RWPE1 (cell line): Measurements from ENCODE around the gene DEPDC5.

Experiments used
- CTCF ChIA-PET: fragments of 350-600 bp; sonication (Branson Sonifier 250); formaldehyde crosslinking; extraction: SDS; loops from one replicate; lab custom pipeline; 2021; lab: Yijun Ruan, JAX
- POLR2A ChIA-PET: fragments of 400-600 bp; formaldehyde crosslinking; extraction: SDS; loops from one replicate; lab custom pipeline; 2020; ENCODE audit warnings: antibody characterized with exemption; ENCODE audit not compliant: low non-redundant PET; lab: Yijun Ruan, JAX
- DNase-seq: peaks from one replicate; pipeline ENCODE4 v3.0.0; 2012; ENCODE audit warnings: low spot score
- H3K27ac ChIP-seq: fragments of 450-650 bp; 2 replicates; pipeline ENCODE4 v1.5.1; 2017
- CTCF ChIP-seq: fragments of 450-650 bp; conservative IDR thresholded peaks from 2 replicates; pipeline ENCODE4 v1.5.1; 2017; ENCODE audit warnings: low read depth, mild to moderate bottlenecking

Gene DEPDC5

GRCh38 chr22:31743871-31744270 is 9.9 kb upstream of the DEPDC5 start:
- POLR2A ChIA-PET = interaction anchor here (0.6 kb wide), 1 partner anchor 214 kb away, joined by 8 read pairs; no protein-coding TSS in a partner anchor
- DNase-seq = no peak
- no peak for TF ChIP-seq CTCF
- H3K27ac ChIP-seq = no peak overlapping the region
- CTCF ChIA-PET = no interaction called here

- TF ChIP-seq CTCF = no peak
These were observed 6.4 kb upstream of the DEPDC5 start for GRCh38 chr22:31747441-31747840.

GRCh38 chr22:31748490-31748889 is 5.3 kb upstream of the DEPDC5 start:
- ChIA-PET POLR2A (no interaction called here), CTCF (no interaction called here)
- no peak overlapping the region for H3K27ac ChIP-seq
- no peak for DNase-seq
- TF ChIP-seq CTCF = no peak

More at GRCh38 chr22:31747441-31747840, 6.4 kb upstream of the DEPDC5 start:
- ChIA-PET CTCF (no interaction called here), POLR2A (no interaction called here)
- DNase-seq = no peak
- no peak overlapping the region for H3K27ac ChIP-seq

GRCh38 chr22:31749636-31750364 is 4.0 kb upstream of the DEPDC5 start, which contains the start of gene PRR14L:
Gene PRR14L, minus strand, starts transcription at chr22:31750132. Its CDS starts 11,272 bp downstream, at chr22:31738860.
- CTCF ChIA-PET = no interaction called here
- peak within 1 kb of the TSS; percentile 91 for H3K27ac ChIP-seq
- TF ChIP-seq CTCF = no peak
- POLR2A ChIA-PET = no interaction called here
- DNase-seq = peak; percentile 89

- ChIA-PET CTCF (no interaction called here), POLR2A (no interaction called here)
- TF ChIP-seq CTCF = no peak
- peak overlapping the region; percentile 91 for H3K27ac ChIP-seq
- no peak for DNase-seq
These were observed 3.2 kb upstream of the DEPDC5 start for GRCh38 chr22:31750365-31751284.

- no peak for DNase-seq
- ChIA-PET POLR2A (no interaction called here), CTCF (no interaction called here)
- no peak for TF ChIP-seq CTCF
- peak overlapping the region; percentile 94 for H3K27ac ChIP-seq
These were observed 1.5 kb upstream of the DEPDC5 start for GRCh38 chr22:31752096-31752847.
